ENCODE results near the gene DLG1. TPM values are rescaled to one million over a fixed set of nuclear protein-coding genes. Genes with fewer than 3 reads are reported as not detected.

Gene DLG1
- total and polyA plus RNA-seq, 2 of the 4 experiments (the other 2 are of a cell fraction): 21.2 to 57.7 TPM

GRCh38 chr3:197000211-197000610, 298.2 kb downstream of the DLG1 start (continued):
- no peak for TF ChIP-seq CHD1 (IDR thresholded peaks at IDR 0.05; ENCODE audit: low read depth, low read length)
- no peak for TF ChIP-seq CEBPB (IDR thresholded peaks at IDR 0.05; ENCODE audit: low read depth, low read length)
- no peak for TF ChIP-seq MXI1 (IDR thresholded peaks at IDR 0.05; ENCODE audit: borderline replicate concordance, low read depth, low read length)
- TF ChIP-seq SMC3 (IDR thresholded peaks at IDR 0.05; ENCODE audit: low read depth, low read length): no peak

- Histone ChIP-seq H2AK9ac (replicated peaks; ENCODE audit: low read depth, low read length, poor library complexity) (no peak overlapping the region), H2BK15ac (ENCODE audit: low read depth, low read length) (no peak overlapping the region), H3K27me3 (ENCODE audit: control insufficient read depth, insufficient read depth, low read length) (no peaks in the 10 kb centered on the region; the same call in 1 of the 2 replicates), H3K4me2 (ENCODE audit: low read depth, low read length) (no peak overlapping the region), H3K23ac (ENCODE audit: low read depth, low read length) (no peak overlapping the region), H4K5ac (ENCODE audit: low read depth, low read length) (no peak overlapping the region), H2BK20ac (ENCODE audit: low read depth, low read length) (no peak overlapping the region), H4K20me1 (ENCODE audit: insufficient read depth, low read length) (no peaks in the 10 kb centered on the region), H3K4me3 (ENCODE audit: insufficient read depth, low read depth, low read length) (no peak overlapping the region), H3K18ac (ENCODE audit: low read depth, low read length) (no peak overlapping the region), H3K9ac (ENCODE audit: low read depth, low read length) (no peak overlapping the region), H2BK5ac (ENCODE audit: low read depth, low read length, poor library complexity, severe bottlenecking) (no peak overlapping the region), H3K4ac (ENCODE audit: low read depth, low read length) (no peak overlapping the region), H3K36me3 (ENCODE audit: control insufficient read depth, insufficient read depth, low read length) (no peaks in the 10 kb centered on the region), H3K14ac (replicated peaks; ENCODE audit: low read depth, low read length) (no peak overlapping the region), H3K27ac (ENCODE audit: insufficient read depth, low read length) (no peak overlapping the region), H2AFZ (replicated peaks; ENCODE audit: low read length, poor library complexity) (no peak overlapping the region), H3K4me1 (ENCODE audit: control insufficient read depth, insufficient read depth, low read length) (peaks cover 3% of the 10 kb centered on the region; the same call in 1 of the 2 replicates), H3K79me1 (ENCODE audit: low read depth in 1 of 2, low read length in 2 of 2) (peaks cover 0 to 4% of the 10 kb centered on the region in 2 experiments; a peak in 1 of 4 replicates), H2BK120ac (ENCODE audit: low read depth, low read length) (no peak overlapping the region), H4K91ac (ENCODE audit: insufficient read depth, low read depth, low read length) (no peak overlapping the region), H3K56ac (ENCODE audit: extremely low read depth, insufficient read depth, low read length) (no peak overlapping the region), H3K9me3 (ENCODE audit: control insufficient read depth, insufficient read depth, low read length) (no peaks in the 10 kb centered on the region), H3K9me1 (ENCODE audit: insufficient read depth, low read length) (peaks cover 4% of the 10 kb centered on the region), H2AK5ac (ENCODE audit: low read depth, low read length) (no peak overlapping the region), H4K8ac (ENCODE audit: low read depth in 2 of 2, low read length in 2 of 2) (no peak overlapping the region)
- ChIA-PET POLR2A (ENCODE audit: unreplicated experiment) (no interaction called here), CTCF (interaction anchor here (0.6 kb wide), 1 partner anchor 314 kb away, joined by 10 read pairs; no protein-coding TSS in a partner anchor)
- DNase-seq (no peak), ATAC-seq (ENCODE audit: low read depth) (no peak)
- intact Hi-C loops (cut with micrococcal nuclease): no loop called here
- no TSS peak for BruUV-seq (replicated peaks)
- in situ Hi-C loops (cut with MboI; ENCODE audit: low sequenced_read_pairs): no loop called here
- 97% methylated on average over 6 of the region's 21 CpGs; no CpG with 5 or more reads in 1 of the 2 experiments for WGBS, 2 experiments (ENCODE audit: extremely low coverage in 2 of 2, insufficient read length in 1 of 2)
- dilution Hi-C loops (cut with HindIII; ENCODE audit: low sequenced_read_pairs, unreplicated experiment): no loop called here
- TF ChIP-seq RAD21 (IDR thresholded peaks at IDR 0.05; ENCODE audit: low read length) (no peak), MAZ (IDR thresholded peaks at IDR 0.05; ENCODE audit: borderline replicate concordance, low read depth, low read length) (no peak), CEBPB (IDR thresholded peaks at IDR 0.05; ENCODE audit: low read depth, low read length) (no peak), MXI1 (IDR thresholded peaks at IDR 0.05; ENCODE audit: borderline replicate concordance, low read depth, low read length) (no peak), USF2 (IDR thresholded peaks at IDR 0.05; ENCODE audit: low read depth, low read length) (no peak)
These were observed 299.2 kb downstream of the DLG1 start for GRCh38 chr3:196998966-196999760.

All from IMR-90 (cell line).